ENCODE data around the gene RAB11FIP5. TPM values are rescaled to one million over a fixed set of nuclear protein-coding genes. Genes with fewer than 3 reads are reported as not detected.

The RAB11FIP5 gene
- total and polyA plus RNA-seq, 8 donors: 10.1 to 17.6 (median 15.2) TPM

GRCh38 chr2:73054980-73055379, 57.8 kb downstream of the RAB11FIP5 start:
- intact Hi-C loops (cut with DNase I): no loop called here
- no peak for TF ChIP-seq CTCF (IDR thresholded peaks at IDR 0.05)
- no peaks in the 10 kb centered on the region for H3K27me3 ChIP-seq
- peaks cover 0 to 4% (median 0%) of the 10 kb centered on the region in 3 donors for H3K36me3 ChIP-seq
- no peak overlapping the region for H3K4me3 ChIP-seq
- FAIRE-seq: no peak
- no peaks in the 10 kb centered on the region for H3K9me3 ChIP-seq
- H3K4me1 ChIP-seq: no peaks in the 10 kb centered on the region
- no peak for DNase-seq
- no peak overlapping the region for H3K27ac ChIP-seq
- no peak for ATAC-seq
- WGBS, 2 donors: 83% methylated on average over 5 of the region's 5 CpGs

GRCh38 chr2:73053316-73054114, 59.2 kb downstream of the RAB11FIP5 start:
- ATAC-seq: no peak
- FAIRE-seq: no peak
- Histone ChIP-seq H3K36me3 (peaks cover 0 to 4% (median 0%) of the 10 kb centered on the region in 3 donors), H3K27ac (no peak overlapping the region), H3K4me3 (no peak overlapping the region), H3K27me3 (no peaks in the 10 kb centered on the region), H3K4me1 (no peaks in the 10 kb centered on the region), H3K9me3 (no peaks in the 10 kb centered on the region)
- no peak for DNase-seq
- no peak for TF ChIP-seq CTCF (IDR thresholded peaks at IDR 0.05)
- 83 to 87% methylated on average over 6 of the region's 6 CpGs for WGBS, 2 donors
- intact Hi-C loops (cut with DNase I): no loop called here

- ATAC-seq (no peak), FAIRE-seq (no peak), DNase-seq (no peak)
- Histone ChIP-seq H3K27ac (no peak overlapping the region), H3K9me3 (no peaks in the 10 kb centered on the region), H3K27me3 (no peaks in the 10 kb centered on the region), H3K4me1 (no peaks in the 10 kb centered on the region), H3K36me3 (no peaks in the 10 kb centered on the region), H3K4me3 (no peak overlapping the region)
- intact Hi-C loops (cut with DNase I): no loop called here
- TF ChIP-seq CTCF (IDR thresholded peaks at IDR 0.05): no peak
- 84 to 87% methylated on average over 6 of the region's 6 CpGs for WGBS, 2 donors
Measured at GRCh38 chr2:73050121-73050545, 62.6 kb downstream of the RAB11FIP5 start.

- Histone ChIP-seq H3K36me3 (no peaks in the 10 kb centered on the region), H3K27ac (no peak overlapping the region), H3K4me1 (no peaks in the 10 kb centered on the region), H3K9me3 (no peaks in the 10 kb centered on the region), H3K27me3 (no peaks in the 10 kb centered on the region), H3K4me3 (no peak overlapping the region)
- 86 to 87% methylated on average over 12 of the region's 12 CpGs for WGBS, 2 donors
- ATAC-seq: no peak
- TF ChIP-seq CTCF (IDR thresholded peaks at IDR 0.05): no peak
- no peak for DNase-seq
- no peak for FAIRE-seq
- intact Hi-C loops (cut with DNase I): no loop called here
Measured at GRCh38 chr2:73043929-73044832, 68.6 kb downstream of the RAB11FIP5 start.

Measured in pancreas (tissue), 10 donors.